GM21786 (cell line): Measurements from ENCODE around the gene SERTM2.
"Not testable (repeated sequence)": the region's sequence is repeated elsewhere in the genome, so short reads cannot be mapped to it uniquely, and the experiment has no call there.

Source experiments
- ATAC-seq: cut with Tn5 transposase; IDR thresholded peaks from one replicate; pipeline ENCODE4 v1.9.1; 2021; ENCODE audit not compliant: unreplicated experiment

SERTM2 gene

DNA sequence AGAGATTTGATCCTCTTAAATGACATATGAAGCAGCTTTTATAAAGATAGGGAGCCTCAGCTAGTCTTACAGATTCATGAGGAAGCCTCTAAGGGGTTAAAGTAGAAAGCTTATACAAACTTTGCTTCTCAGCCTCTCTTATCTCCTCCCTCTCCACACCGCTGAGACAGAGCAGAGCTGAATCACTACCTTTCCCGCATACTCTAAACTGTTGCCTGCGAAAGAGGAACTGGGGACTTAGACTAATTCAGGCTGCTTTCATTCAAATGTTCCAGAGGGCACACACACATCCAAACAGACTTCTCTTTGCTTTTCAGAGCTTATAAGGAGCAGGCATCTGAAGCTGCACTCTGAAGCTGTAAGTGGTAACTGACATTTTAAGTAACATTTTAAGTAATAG, at the start of gene SERTM2:
TSS of gene SERTM2 (plus strand) at position 169 of the 400 bp plus-strand sequence. CDS start 7,213 bp downstream, outside the sequence.
- ATAC-seq, result peak; percentile 77

DNA sequence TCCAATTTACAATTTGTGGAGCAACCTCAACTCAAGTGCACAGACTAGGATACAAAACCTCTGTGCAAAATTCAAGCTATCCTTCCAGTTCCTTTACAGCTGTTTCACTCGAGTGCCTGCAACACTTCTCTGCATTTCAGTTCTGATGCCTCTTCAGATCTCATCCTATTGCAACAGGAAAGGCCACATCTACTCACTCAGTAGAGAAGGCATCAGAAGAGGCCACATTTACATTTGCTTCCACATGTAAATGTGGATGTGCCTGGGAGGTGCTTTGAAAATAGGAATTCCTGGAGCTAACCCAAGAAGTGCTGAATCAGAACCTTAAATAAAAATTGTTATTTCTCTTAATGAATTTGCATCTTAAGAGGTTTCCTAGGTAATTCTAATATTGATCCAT, 45.8 kb upstream of the SERTM2 start:
- no peak for ATAC-seq

DNA sequence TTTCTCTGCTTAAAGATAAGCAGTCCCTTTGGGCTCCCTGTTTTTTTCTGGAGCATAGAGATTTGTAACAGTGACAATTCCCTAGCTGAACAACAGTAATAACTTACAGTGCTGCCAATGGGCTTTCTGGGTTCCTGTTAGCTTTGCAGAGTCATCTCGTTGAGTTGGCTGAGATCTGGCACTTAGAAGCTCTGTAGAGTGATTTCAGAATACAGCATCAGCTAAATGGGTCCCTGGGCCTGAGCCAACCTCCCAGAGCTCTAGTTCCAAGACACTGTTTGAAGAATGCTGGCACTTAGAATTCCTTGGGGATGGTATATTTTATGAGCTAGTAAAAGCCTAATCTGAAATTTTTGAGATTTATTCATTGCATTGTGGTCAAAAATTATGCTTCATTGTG, 43.5 kb upstream of the SERTM2 start:
- ATAC-seq, result no peak

DNA sequence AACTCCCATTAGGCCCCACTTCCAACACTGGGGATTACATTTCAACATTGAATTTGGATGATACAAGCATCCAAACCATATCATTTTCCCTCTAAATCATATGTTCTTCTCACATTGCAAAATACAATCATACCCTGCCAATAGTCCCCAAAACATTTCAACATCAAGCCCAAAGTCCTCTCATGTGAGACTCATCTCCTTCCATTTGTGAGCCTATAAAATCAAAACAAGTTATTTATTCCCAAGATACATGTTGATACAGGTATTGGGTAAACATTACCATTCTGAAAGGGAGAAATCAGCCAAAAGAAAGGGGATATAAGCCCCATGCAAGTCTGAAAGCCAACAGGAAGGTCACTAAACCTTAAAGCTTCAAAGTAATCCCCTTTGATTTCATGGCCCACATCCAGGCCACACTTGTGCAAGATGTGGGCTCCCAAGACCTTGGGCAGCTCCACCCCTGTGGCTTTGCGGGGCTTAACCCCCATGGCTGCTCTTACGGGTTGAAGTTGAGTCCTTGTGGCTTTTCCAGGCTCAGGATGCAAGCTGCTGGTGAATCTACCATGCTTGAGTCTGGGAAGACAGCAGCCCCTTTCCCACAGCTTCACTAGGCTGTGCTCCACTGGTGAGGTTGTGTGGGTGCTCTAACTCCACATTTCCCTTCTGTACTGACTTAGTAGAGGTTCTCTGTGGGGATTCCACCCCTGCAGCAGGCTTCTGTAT, 40.6 kb upstream of the SERTM2 start:
- ATAC-seq, result no peak

DNA sequence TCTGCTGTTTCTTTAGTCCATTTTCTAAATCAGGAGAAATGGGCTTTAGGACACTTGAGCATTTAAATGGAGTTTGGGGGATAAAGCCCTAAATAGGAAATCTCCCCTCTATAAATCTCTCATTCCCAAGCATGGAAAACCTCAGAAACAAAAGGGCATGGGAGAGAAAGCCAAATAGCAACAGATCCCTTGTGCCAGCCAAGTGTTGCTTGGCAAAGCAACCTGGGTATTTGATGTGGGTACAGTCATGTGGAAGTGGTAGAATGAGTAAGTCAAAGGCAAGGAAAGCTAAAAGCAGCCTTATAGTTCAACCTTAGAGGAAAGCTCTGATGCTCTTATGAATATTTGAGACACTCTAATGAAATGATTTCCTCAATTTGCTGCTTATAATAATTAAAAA, 29.5 kb upstream of the SERTM2 start:
- no peak for ATAC-seq

DNA sequence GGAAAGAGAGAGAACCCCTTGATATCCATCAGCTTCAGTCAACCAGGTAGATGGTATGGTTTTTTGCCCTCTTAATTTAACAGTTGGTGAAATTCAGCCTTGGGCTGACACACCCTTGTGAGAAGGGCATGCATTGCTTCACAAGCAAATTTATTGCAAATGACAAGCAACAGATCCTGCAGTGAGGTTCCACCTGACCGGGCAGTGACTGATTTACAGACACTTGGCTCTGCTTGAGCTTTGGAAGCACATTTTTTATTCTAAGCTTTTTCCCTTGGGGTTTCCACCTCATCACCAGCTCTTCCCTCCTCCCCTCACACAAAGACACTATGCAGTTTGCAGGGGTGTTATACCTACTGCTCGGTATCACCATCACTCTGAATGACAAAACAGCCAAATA, 28.3 kb upstream of the SERTM2 start:
- ATAC-seq, result no peak

DNA sequence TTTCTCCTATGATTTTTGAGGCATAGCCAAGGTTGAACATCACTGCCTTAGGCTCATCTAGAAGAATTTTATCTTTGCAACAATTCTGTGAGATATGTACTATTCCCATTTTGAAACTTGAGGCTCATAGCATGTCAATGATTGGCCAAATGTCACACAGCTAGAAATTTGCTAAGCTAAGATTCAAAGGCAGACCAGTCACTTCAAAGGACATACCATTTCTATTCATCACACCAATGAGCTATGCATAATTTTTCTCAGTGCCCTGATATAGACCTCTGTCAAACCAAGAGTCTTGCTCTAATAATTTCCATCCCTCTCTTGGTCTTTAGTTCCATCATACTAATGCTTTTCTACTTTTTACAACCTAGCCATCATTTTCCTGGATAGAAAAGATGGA, 27.6 kb upstream of the SERTM2 start:
- no peak for ATAC-seq

DNA sequence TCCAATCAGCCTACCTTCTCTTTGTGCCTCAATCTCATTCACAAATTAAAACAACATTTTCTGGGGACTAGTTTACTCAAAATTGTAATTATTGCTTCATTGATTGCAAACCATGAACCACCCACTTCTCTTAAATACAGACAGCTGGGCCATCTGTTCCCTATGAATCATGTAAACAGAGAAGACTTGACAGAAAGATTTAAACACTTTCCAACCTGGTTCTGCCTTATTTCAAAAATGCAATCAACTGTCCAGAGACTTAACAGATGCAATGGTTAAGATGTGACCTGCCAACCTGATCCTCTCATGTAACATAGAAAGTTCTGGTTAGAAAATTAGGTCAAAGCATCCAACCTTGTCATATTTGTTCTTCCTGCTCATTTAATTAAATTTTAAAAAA, 20.8 kb upstream of the SERTM2 start:
- no peak for ATAC-seq

DNA sequence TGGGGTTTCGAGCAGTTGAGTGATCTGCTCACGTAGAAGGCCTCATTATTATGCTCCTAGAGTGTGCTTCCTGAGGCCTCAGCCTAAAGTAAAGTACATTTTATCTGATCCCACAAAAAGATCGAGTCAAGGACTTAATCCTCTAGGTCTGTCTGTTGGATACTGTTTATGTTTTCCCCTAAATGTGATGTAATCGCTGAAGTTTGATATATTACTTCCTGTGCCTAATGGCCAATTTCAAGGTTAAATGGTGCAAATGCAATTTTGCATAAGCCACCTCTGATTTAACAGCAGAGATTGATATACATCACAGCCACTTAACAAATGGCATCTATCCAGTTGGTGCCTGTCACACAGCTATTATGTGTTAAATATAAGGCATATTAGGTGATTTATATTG, 19.4 kb upstream of the SERTM2 start:
- no peak for ATAC-seq

DNA sequence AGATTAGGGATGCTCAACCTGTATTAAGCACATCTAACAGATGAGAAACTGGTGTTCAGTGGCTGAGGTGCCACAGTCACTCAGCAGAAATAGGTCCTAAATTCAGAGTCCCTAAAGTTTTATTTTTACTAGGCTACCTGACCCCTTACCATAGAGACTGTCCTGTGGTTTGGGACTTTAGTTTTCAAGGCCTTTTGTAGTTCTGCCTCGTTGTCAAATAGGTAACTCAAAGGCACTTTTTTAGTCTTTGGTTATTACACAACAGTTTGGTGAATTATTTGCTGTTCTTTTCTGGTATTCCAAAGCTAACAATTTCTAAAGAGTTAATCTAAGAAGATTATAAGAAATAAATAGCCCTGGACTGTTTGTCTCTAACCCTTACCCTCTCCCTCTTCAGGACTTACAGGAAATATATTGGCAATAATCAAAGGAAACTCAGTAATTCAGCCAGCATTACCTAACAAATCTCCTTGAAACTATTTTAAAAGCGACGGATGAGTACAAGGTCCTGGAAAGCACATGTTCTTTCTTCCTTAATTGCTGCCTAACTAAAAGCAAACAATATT, 12.8 kb upstream of the SERTM2 start:
- no peak for ATAC-seq

DNA sequence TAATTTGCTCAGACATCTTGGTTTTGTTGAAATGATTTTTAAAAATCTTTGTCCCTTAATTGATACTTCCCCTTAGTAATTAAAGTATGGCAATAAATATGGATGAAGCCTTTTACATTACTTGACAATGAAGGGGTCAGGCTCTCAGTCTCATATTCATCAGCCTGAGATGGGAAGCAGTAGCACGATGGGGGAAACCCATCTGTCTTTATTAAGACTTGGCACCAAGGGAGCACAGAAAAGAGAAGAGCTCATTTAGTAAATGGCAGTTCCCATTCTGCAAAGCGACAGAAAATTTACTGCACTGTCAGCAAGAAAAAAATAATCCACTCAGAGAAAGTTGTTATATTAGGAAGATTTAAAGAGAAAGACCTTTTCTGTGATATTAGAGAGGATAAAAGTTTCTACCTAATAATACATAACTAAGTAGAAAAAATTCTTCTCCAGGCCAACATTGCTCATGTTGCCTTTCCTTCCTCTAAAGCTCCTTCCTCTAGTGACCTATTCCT, 7.9 kb upstream of the SERTM2 start:
- ATAC-seq, result no peak

DNA sequence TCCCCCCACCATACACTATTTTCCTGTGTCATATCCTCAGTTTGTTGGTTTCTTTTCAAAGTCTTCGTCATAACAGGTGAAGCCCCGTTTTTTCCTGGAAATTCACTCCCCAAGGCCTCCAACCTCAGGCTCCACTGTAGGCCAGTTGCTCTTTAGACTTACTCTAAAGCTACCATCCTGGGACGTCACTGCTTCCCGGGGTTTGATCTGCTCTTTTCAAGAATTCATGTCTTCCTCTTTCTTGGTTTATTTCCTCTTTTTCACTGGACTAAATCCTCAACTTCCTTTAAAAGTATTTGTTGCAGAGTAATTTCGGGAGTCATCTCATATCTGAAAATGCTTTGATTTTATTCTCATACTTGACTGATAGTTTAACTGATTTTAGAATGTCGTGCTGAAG, 6.5 kb upstream of the SERTM2 start:
- no peak for ATAC-seq

DNA sequence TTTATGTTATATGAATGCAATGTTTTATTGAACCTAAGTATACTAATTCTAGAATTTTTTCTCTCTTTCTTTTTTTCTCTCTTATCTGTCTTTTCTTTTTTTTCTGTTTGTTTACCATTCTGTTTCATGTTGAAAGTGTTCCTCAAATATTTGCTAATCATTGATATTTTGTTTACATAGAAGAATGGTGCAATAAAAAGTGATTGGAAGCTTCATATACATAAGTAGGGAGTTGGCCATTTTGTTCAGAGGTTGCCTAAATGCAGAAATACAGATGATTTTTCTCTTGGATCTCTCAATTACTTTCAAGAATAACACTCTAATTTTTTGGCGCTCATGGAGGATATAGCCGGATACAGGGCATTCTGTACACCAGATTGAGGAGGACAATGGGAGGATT, 5.7 kb upstream of the SERTM2 start:
- ATAC-seq, result no peak

DNA sequence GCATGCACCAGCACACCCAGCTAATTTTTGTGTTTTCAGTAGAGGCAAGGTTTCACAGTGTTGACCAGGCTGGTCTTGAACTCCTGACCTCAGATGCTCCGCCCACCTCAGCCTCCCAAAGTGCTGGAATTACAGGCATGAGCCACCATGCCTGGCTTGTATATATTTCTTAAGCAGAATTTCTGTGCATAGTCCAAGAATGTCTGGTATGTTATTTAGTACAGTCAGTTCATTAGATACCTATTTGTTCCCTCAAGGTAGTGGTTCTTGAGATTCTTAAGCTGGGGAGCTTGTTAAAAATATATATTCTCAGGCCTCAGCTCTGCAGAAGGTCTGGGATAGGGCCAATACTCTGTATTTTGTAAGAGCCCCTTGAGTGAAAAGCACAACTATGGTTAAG, 4.6 kb upstream of the SERTM2 start:
- ATAC-seq, result no peak

DNA sequence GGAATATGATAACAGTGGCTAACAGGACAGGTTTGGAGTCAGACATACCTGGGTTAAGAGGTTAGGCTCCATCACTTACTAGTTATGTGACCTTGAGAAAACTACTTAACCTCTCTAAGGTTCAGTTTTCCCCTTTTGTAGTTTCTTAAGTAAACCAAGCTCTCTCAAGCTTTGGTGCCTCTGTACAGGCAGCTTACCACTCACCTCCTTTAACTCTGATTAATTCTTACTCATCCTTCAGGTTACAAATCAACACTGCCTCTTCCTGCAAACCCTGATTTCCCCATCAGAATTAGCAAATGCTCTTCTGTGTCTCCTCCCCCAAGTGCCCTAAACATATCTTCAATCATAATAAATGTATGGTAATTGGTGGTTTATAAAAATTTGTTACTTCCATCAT, 3.5 kb upstream of the SERTM2 start:
- ATAC-seq, result no peak

DNA sequence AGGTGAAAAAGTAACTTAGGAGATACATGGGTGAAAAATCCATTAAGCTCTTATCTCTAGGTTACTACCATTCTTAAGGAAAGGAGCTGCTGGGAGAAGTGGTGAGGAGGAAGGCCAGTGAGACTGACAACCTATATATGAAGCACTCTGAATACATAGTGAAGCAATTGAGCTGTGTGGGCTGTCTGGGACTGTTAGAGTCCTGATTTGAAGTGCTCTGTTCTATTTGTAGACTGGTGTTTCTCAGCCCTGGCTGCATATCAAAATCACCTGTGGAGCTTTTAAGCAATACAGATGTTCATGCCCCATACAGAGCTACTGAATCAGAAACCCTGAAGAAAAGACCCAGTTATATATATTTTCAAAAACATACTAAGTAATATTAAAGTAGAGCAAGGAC, 3.9 kb downstream of the SERTM2 start:
- no peak for ATAC-seq

DNA sequence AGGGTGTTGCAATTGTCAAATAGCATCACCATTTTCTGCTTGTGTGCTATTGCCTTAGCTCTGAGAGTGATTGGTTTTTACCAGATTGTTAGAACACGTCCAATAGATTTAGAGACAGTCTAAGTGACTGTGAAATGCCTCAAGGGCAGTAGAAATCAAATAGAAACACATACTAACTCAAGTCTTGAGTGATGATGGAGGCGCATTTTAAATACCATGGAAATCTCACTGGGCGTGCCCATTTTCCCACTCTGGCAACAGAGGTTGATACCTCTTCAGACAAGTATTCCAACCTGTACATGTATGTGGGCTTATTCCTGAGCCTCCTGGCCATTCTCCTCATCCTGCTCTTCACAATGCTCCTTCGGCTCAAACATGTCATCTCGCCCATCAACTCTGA, 7.2 kb downstream of the SERTM2 start:
- no peak for ATAC-seq

DNA sequence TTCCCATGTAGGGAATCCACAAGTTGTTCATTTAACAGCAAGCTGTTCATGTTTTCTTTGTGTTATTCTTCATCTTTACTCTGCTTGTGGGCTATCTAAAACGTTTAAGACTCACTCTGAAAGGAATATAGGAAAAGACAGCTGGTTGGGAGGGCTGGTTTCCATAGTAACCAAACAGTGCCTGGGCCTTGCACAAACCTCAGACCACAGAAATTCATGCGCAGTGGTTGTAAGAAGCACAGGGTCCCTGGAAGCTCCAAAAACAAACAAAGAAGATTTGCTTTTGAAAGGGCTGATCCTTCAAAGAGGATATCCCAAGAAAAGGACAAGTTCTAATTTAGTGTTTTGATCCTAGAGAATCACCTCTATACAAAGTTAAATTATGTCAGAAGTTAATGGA, 7.8 kb downstream of the SERTM2 start:
- no peak for ATAC-seq

DNA sequence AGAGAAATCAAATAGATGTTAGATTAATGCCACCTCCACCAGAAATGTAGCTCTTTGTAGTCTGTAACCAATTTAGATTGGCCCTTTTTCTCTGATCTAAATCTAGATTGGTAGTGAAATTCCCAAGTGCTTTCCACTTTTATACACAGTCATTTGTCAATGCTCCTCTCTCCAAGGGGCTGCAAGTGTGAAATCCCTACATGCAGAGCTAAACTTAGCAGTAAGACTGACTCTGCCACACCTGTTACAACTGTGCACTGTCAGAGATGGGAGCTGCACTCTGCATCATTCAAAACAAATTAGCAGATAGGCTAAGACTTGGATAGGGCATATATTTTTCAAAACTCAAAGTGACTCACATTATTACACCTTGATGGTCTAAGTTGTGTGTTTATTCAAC, 9.1 kb downstream of the SERTM2 start:
- no peak for ATAC-seq

DNA sequence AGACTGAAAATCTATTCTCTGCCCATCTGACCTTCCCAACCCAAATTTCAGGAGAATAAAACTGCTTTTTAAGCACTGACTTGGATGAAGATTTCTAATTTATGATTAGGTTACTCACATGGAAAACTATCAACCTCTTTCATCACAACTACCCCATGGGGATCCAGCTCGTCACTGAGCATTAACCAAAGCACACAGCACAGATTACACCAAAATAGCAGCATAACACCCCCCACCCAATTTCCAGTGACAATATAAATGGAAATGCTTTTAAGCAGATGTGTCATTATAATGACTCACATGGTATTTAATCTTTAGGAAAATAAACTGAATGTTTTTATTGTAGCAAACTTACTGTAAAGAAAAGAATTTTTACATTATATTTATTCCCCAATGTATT, 9.7 kb downstream of the SERTM2 start:
- ATAC-seq, result no peak

DNA sequence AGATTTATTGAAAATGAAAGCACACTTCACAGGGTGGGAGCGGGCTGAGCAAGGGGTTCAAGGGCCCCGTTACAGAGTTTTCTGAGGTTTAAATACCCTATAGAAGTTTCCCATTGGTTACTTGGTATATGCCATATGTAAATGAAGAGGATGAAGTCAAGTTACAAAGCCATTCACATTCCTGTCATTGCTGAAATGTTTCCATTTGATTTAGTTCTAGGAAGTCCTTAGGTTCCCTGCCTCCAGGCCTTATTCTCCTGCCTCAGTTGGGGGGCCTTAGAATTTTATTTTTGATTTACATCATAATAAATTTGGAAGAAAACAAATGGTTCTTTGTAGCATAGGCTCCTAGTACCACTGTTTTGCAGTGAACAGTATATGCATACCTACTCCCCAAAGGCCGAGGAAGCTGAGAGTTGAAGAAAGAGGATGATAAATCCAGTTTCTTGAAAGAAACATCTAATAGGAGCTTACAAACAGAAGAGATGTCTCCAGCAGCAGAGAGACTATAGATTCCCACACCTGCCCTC, 31.8 kb downstream of the SERTM2 start:
- no peak for ATAC-seq

DNA sequence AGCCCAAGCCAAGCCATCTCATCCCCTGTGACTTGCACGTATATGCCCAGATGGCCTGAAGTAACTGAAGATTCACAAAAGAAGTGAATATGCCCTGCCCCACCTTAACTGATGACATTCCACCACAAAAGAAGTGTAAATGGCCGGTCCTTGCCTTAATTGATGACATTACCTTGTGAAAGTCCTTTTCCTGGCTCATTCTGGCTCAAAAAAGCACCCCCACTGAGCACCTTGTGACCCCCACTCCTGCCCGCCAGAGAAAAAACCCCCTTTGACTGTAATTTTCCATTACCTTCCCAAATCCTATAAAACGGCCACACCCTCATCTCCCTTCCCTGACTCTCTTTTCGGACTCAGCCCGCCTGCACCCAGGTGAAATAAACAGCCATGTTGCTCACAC, 37.8 kb downstream of the SERTM2 start:
- ATAC-seq, result not testable (repeated sequence)
